Neural cell (in vitro differentiated cells): ENCODE measurements around the gene COX17.

Source experiments
- CTCF ChIP-seq: fragments of 450-650 bp; IDR thresholded peaks from 2 replicates; pipeline ENCODE4 v1.5.1; 2014; ENCODE audit warnings: antibody characterized with exemption, mild to moderate bottlenecking, moderate library complexity; ENCODE audit not compliant: poor library complexity, severe bottlenecking
- EZH2 ChIP-seq: fragments of 200-600, 300-800 bp; shearing (Covaris generic), sonication (generic); IDR thresholded peaks from 2 replicates; pipeline ENCODE4 v1.6.1; 2014; ENCODE audit warnings: antibody characterized with exemption, low read length, borderline replicate concordance, mild to moderate bottlenecking; ENCODE audit not compliant: insufficient read depth, poor library complexity, severe bottlenecking
- SMC3 ChIP-seq: fragments of 450-650 bp; conservative IDR thresholded peaks from 2 replicates; pipeline ENCODE4 v1.6.1; 2014; ENCODE audit warnings: antibody characterized with exemption, mild to moderate bottlenecking, moderate library complexity; ENCODE audit not compliant: poor library complexity

- TF ChIP-seq CTCF = no peak
- TF ChIP-seq EZH2 = no peak
- no peak for TF ChIP-seq SMC3
Observed at GRCh38 chr3:119715105-119715504, 37.9 kb upstream of the COX17 start.
